Measurements from ENCODE around the gene FREM2.

FREM2 gene

DNA sequence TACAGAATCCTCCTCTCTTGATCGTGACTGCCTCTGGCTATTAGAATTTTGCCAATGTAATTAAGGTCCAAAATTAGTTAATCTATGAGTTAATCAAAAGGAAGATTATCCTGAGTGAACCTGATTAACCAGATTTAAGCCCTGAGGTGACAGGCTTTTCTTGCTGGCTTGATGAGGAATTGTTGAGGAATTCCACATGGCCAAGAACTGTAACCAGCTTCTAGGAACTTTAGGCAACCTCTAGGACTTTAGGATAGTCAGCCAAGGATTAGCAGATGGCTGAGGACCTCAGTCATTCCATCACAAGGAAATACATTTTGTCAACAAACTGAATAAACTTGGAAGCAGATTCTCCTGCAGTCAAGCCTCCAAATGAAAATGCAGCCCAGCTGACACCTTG lies 219.0 kb downstream of the FREM2 start:
- no peak for DNase-seq

DNA sequence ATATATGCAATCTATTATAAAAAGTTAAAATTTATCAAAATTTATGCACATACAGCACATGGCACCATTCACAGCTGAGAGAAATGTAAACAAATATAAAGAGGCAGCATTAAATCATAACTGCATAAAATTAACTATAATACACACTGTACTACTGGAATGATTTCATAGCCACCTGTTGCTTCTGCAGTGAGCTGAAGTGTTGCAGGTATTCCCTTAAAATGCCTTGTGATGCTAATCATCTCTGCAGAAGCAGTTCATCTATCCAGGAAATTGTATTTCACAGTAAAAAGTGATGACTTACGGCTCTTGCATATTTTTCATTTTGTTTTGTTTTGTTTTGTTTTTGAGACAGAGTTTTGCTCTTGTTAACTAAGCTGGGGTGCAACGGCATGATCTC lies 221.7 kb downstream of the FREM2 start:
- no peak for DNase-seq

DNA sequence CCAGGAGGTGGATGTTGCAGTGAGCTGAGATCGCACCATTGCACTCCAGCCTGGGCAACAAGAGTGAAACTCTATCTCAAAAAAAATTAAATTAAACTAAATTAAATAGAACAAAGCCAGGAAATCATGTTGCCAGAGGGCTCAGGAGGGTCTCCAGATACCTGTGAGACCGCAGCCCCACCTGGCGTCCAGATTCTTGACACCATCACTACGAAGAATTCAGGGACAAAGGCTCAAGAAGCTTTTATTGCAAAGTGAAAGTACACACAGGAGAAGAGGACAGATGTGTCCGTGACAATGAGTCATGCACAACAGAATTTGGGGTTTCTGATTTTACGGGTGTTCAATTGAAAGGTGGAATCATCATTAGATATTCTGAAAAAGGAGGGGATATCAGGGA lies 227.2 kb downstream of the FREM2 start:
- DNase-seq = no peak

DNA sequence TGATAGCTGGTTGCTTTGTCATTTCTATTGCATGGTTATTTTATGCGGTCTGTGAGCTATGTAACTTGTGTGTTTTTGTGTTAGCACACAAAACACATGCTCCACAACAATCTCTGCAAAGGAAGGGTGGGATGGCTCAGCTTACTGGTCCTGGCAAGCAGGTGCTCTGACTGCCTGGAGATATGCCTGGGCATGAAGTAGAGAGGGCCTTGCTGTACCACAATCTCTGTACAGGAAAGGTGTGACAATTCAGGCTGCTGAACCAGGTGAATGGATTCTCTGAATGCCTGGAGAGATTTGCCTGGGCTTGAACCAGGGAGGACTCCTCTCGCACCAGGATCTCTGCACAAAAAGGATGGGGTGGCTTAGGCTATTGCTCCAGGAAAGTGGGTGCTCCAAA lies 234.2 kb downstream of the FREM2 start:
- no peak for DNase-seq

DNA sequence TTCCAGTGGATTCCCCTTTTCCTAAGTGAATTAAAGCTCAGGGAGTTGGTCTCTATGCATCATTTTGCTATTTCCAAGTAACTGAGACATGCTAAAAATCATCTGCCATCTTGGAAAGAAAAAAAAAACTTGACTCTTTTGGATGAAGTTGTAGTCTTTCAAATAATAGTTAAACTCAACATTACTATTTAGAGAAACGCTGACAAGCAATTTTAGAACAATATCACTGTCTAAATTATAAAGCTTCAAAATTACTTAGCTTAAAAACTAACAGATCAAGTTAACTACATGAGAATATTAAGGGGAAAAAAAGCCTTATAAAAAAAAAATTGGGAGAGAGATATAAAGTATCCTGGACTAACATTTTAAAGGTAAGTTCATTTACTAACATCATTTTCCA lies 235.3 kb downstream of the FREM2 start:
- no peak for DNase-seq

DNA sequence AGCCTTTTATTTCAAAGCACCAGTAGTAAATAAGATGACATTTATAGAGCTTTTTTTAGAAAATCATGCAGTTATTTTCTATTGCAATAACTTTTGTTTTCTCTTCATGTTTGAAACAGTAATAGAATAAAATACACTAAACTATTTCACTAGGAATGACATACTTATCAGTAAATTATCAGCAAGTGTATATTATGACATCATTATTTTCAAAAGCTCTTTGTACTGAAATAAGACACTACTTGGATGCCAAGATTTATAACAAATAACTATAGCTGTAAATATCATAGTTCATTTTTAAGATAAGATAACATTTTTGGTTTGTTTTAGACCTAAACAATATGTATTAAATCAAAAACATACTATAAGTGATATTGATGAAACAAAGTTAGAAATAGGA lies 246.9 kb downstream of the FREM2 start:
- DNase-seq = no peak
